ENCODE data around the gene CAMTA1.

DNA sequence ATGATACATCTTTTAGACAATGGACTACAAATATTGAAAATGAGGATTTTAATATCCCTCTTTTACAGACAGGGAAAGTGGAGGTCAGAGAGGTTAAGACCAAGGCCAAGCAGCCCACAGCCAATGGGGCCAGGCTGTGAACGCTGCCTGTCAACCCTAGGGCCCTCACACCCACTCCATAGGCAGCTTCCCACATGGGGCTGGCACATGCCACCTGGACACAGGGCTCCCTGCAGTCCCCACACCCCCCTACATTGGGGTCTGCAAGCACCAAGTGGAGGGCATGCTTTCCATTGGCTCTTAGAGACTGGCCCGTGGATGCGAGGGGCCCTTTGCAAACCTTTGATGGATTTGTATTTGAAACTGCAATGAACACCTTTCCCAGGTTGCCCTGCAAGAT lies 637.3 kb downstream of the CAMTA1 start:
- TF ChIP-seq POLR2A (IDR thresholded peaks at IDR 0.05): no peak
- TF ChIP-seq, protein P1, sequence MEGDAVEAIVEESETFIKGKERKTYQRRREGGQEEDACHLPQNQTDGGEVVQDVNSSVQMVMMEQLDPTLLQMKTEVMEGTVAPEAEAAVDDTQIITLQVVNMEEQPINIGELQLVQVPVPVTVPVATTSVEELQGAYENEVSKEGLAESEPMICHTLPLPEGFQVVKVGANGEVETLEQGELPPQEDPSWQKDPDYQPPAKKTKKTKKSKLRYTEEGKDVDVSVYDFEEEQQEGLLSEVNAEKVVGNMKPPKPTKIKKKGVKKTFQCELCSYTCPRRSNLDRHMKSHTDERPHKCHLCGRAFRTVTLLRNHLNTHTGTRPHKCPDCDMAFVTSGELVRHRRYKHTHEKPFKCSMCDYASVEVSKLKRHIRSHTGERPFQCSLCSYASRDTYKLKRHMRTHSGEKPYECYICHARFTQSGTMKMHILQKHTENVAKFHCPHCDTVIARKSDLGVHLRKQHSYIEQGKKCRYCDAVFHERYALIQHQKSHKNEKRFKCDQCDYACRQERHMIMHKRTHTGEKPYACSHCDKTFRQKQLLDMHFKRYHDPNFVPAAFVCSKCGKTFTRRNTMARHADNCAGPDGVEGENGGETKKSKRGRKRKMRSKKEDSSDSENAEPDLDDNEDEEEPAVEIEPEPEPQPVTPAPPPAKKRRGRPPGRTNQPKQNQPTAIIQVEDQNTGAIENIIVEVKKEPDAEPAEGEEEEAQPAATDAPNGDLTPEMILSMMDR (IDR thresholded peaks at IDR 0.05): no peak
